ENCODE results near the gene CTIF. TPM values are rescaled to one million over a fixed set of nuclear protein-coding genes. Genes with fewer than 3 reads are reported as not detected.
A peak's percentile ranks its signal among the peaks of the same experiment; 100 is the strongest.

The CTIF gene
- total RNA-seq, 1 donor from 2014 or later = 48.5 TPM

GRCh38 chr18:48732767-48733424, 194.1 kb downstream of the CTIF start:
- TF ChIP-seq CTCF (conservative IDR thresholded peaks at IDR 0.05) = no peak
- Mint-ChIP-seq H3K27me3 (no peaks in the 10 kb centered on the region), H3K36me3 (peaks cover 4% of the 10 kb centered on the region), H3K9me3 (no peaks in the 10 kb centered on the region), H3K4me3 (no peak overlapping the region), H3K27ac (peak overlapping the region; percentile 29), H3K4me1 (ENCODE audit: unreplicated experiment) (peaks cover 37% of the 10 kb centered on the region)
- no peak for DNase-seq (ENCODE audit: extremely low spot score, unreplicated experiment)

GRCh38 chr18:48733643-48734253, 194.9 kb downstream of the CTIF start:
- no peaks in the 10 kb centered on the region for H3K27me3 Mint-ChIP-seq
- peak overlapping the region; percentile 29 for H3K27ac Mint-ChIP-seq
- H3K4me1 Mint-ChIP-seq (ENCODE audit: unreplicated experiment) = peaks cover 37% of the 10 kb centered on the region

GRCh38 chr18:48734460-48734859, 195.6 kb downstream of the CTIF start:
- Mint-ChIP-seq H3K4me1 (ENCODE audit: unreplicated experiment) (peaks cover 37% of the 10 kb centered on the region), H3K4me3 (no peak overlapping the region), H3K27ac (no peak overlapping the region), H3K9me3 (no peaks in the 10 kb centered on the region), H3K27me3 (no peaks in the 10 kb centered on the region), H3K36me3 (peaks cover 3% of the 10 kb centered on the region)
- TF ChIP-seq CTCF (conservative IDR thresholded peaks at IDR 0.05) = no peak
- DNase-seq (ENCODE audit: extremely low spot score, unreplicated experiment) = no peak

More at GRCh38 chr18:48733643-48734253, 194.9 kb downstream of the CTIF start:
- H3K36me3 Mint-ChIP-seq = peaks cover 4% of the 10 kb centered on the region
- DNase-seq (ENCODE audit: extremely low spot score, unreplicated experiment) = no peak
- H3K9me3 Mint-ChIP-seq = no peaks in the 10 kb centered on the region
- no peak overlapping the region for H3K4me3 Mint-ChIP-seq
- TF ChIP-seq CTCF (conservative IDR thresholded peaks at IDR 0.05) = no peak

GRCh38 chr18:48735080-48735676, 196.3 kb downstream of the CTIF start:
- no peaks in the 10 kb centered on the region for H3K9me3 Mint-ChIP-seq
- H3K4me3 Mint-ChIP-seq = no peak overlapping the region
- H3K27ac Mint-ChIP-seq = no peak overlapping the region
- no peak for TF ChIP-seq CTCF (conservative IDR thresholded peaks at IDR 0.05)
- H3K36me3 Mint-ChIP-seq = no peaks in the 10 kb centered on the region
- H3K27me3 Mint-ChIP-seq = no peaks in the 10 kb centered on the region
- no peak for DNase-seq (ENCODE audit: extremely low spot score, unreplicated experiment)
- H3K4me1 Mint-ChIP-seq (ENCODE audit: unreplicated experiment) = peaks cover 37% of the 10 kb centered on the region

GRCh38 chr18:48735681-48736255, 196.9 kb downstream of the CTIF start:
- DNase-seq (ENCODE audit: extremely low spot score, unreplicated experiment) = no peak
- H3K4me3 Mint-ChIP-seq = no peak overlapping the region
- H3K27me3 Mint-ChIP-seq = no peaks in the 10 kb centered on the region
- peaks cover 43% of the 10 kb centered on the region for H3K4me1 Mint-ChIP-seq (ENCODE audit: unreplicated experiment)
- H3K9me3 Mint-ChIP-seq = no peaks in the 10 kb centered on the region
- no peaks in the 10 kb centered on the region for H3K36me3 Mint-ChIP-seq
- TF ChIP-seq CTCF (conservative IDR thresholded peaks at IDR 0.05) = no peak
- no peak overlapping the region for H3K27ac Mint-ChIP-seq
